ENCODE results near the gene GABRE. TPM values are rescaled to one million over a fixed set of nuclear protein-coding genes. Genes with fewer than 3 reads are reported as not detected.

GABRE gene
- total RNA-seq, 1 donor from 2014 or later, result 33.8 TPM

DNA sequence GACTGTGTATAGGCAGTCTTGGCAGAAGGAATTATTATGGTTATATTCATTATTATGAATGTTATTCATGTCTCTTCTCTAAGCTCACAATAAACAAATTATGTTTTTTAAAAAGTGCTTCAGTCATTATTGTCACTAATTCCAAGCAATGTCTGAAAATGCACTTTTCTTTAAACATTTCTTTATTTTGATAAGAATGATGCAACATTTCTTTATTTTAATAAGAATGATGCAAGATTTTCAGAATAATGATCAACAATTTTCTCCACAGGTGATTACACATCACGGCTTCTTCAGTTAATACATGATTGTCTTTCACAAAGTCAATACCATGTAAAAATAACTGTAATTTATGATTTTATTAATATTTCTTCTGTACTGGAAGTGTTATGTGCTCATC, 39.1 kb downstream of the GABRE start:
- H3K4me1 ChIP-seq, result no peaks in the 10 kb centered on the region
- no peak for DNase-seq
- H3K27ac ChIP-seq, result no peak overlapping the region
- intact Hi-C loops (cut with DNase I), result no loop called here
- H3K9me3 ChIP-seq, result no peaks in the 10 kb centered on the region
- H3K27me3 ChIP-seq (ENCODE audit: low read depth), result no peaks in the 10 kb centered on the region
- no peak overlapping the region for H3K4me3 ChIP-seq
- ATAC-seq, result no peak
- H3K36me3 ChIP-seq, result no peaks in the 10 kb centered on the region
- TF ChIP-seq, protein P1, sequence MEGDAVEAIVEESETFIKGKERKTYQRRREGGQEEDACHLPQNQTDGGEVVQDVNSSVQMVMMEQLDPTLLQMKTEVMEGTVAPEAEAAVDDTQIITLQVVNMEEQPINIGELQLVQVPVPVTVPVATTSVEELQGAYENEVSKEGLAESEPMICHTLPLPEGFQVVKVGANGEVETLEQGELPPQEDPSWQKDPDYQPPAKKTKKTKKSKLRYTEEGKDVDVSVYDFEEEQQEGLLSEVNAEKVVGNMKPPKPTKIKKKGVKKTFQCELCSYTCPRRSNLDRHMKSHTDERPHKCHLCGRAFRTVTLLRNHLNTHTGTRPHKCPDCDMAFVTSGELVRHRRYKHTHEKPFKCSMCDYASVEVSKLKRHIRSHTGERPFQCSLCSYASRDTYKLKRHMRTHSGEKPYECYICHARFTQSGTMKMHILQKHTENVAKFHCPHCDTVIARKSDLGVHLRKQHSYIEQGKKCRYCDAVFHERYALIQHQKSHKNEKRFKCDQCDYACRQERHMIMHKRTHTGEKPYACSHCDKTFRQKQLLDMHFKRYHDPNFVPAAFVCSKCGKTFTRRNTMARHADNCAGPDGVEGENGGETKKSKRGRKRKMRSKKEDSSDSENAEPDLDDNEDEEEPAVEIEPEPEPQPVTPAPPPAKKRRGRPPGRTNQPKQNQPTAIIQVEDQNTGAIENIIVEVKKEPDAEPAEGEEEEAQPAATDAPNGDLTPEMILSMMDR (IDR thresholded peaks at IDR 0.05), result no peak

DNA sequence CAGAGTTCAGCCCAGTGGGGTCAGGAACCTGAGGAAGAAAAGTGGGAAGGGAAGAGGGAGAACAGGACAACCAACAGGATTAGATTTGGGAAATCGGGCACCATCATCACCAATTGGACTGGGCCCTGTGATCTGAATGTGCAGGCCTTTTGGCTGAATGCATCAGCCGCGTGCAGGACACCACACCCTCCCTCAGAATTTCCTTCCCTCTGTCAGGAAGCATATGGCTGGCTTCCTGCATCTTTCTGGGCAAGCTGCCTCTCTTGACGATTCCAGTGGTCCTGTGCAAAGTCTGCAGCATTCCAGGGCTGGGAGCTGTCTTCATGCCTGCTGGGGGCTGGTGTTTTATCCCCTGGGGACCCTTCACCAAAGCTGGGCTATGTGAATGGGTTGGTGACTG, 45.4 kb downstream of the GABRE start:
- ATAC-seq (no peak), DNase-seq (no peak)
- H3K27me3 ChIP-seq (ENCODE audit: low read depth), result no peaks in the 10 kb centered on the region
- intact Hi-C loops (cut with DNase I), result no loop called here
- no peaks in the 10 kb centered on the region for H3K36me3 ChIP-seq
- no peaks in the 10 kb centered on the region for H3K9me3 ChIP-seq
- no peaks in the 10 kb centered on the region for H3K4me1 ChIP-seq
- no peak overlapping the region for H3K4me3 ChIP-seq
- TF ChIP-seq, protein P1 (IDR thresholded peaks at IDR 0.05), result no peak
- no peak overlapping the region for H3K27ac ChIP-seq

DNA sequence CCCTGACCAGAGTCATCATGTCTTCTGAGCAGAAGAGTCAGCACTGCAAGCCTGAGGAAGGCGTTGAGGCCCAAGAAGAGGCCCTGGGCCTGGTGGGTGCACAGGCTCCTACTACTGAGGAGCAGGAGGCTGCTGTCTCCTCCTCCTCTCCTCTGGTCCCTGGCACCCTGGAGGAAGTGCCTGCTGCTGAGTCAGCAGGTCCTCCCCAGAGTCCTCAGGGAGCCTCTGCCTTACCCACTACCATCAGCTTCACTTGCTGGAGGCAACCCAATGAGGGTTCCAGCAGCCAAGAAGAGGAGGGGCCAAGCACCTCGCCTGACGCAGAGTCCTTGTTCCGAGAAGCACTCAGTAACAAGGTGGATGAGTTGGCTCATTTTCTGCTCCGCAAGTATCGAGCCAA, 50.8 kb downstream of the GABRE start:
- no peaks in the 10 kb centered on the region for H3K4me1 ChIP-seq
- DNase-seq (no peak), ATAC-seq (no peak)
- no peaks in the 10 kb centered on the region for H3K27me3 ChIP-seq (ENCODE audit: low read depth)
- no peaks in the 10 kb centered on the region for H3K36me3 ChIP-seq
- H3K27ac ChIP-seq, result no peak overlapping the region
- no peaks in the 10 kb centered on the region for H3K9me3 ChIP-seq
- TF ChIP-seq, protein P1 (IDR thresholded peaks at IDR 0.05), result no peak
- intact Hi-C loops (cut with DNase I), result no loop called here
- H3K4me3 ChIP-seq, result no peak overlapping the region

DNA sequence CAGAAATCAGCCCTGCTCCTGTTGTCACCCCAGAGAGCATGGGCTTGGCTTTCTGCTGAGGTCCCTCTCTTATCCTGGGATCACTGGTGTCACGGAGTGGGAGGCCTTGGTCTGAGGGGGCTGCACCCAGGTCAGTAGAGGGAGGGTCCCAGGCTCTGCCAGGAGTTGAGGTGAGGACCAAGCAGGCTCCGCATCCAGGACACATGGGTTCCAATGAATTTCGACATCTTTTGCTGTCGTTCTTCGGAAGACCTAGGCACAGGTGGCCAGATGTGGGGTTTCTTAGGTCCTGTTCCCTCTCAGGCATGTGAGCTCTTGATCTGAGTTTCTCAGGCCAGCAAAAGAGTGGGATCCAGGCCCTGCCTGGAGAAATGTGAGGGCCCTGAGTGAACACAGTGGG, 51.8 kb downstream of the GABRE start:
- no peak overlapping the region for H3K4me3 ChIP-seq
- DNase-seq, result no peak
- no peak overlapping the region for H3K27ac ChIP-seq
- TF ChIP-seq, protein P1 (IDR thresholded peaks at IDR 0.05), result no peak
- intact Hi-C loops (cut with DNase I), result no loop called here
- no peaks in the 10 kb centered on the region for H3K36me3 ChIP-seq
- no peaks in the 10 kb centered on the region for H3K9me3 ChIP-seq
- no peaks in the 10 kb centered on the region for H3K4me1 ChIP-seq
- ATAC-seq, result no peak
- no peaks in the 10 kb centered on the region for H3K27me3 ChIP-seq (ENCODE audit: low read depth)

DNA sequence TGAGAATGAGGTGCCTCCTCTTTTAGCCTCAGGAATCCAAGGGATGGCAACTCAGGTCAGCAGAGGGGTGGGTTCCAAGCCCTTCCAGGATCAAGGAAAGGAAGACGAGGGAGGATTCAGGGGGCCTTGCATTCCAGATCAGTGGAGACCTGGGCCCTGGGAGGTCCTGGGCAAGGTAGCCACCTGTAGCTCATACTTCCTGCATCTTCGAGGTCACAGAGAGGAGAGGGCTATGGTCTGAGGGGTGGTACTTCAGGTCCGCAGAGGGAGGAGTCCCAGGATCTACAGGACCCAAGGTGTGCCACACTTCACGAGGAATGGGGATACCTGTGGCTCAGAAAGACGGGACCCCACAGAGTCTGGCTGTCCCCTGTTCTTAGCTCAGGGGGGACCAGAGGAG, 52.6 kb downstream of the GABRE start:
- ATAC-seq, result no peak
- TF ChIP-seq, protein P1 (IDR thresholded peaks at IDR 0.05), result no peak
- no peaks in the 10 kb centered on the region for H3K4me1 ChIP-seq

DNA sequence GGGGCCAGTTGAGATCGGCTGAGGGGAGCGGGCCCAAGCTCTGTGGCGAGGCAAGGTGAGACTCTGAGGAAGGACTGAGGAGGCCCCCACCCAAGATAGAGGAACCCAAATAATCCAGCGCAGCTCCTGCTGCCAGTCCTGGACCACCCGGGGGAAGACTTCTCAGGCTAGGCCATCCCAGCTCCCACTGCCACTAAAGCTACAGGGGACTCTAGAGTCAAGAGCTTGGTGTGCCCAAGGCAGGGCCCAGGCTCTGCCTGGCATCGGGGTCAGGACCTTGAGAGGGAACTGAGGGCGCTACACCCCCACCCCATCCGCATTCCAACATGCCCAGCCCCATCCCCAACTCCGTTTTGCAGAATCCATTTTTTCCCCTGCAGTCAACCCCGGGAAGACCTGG, 53.2 kb downstream of the GABRE start:
- DNase-seq (no peak), ATAC-seq (no peak)
- no peak overlapping the region for H3K4me3 ChIP-seq
- H3K4me1 ChIP-seq, result no peaks in the 10 kb centered on the region
- TF ChIP-seq, protein P1 (IDR thresholded peaks at IDR 0.05), result no peak
- no peaks in the 10 kb centered on the region for H3K36me3 ChIP-seq
- H3K27ac ChIP-seq, result no peak overlapping the region
- no peaks in the 10 kb centered on the region for H3K9me3 ChIP-seq
- no peaks in the 10 kb centered on the region for H3K27me3 ChIP-seq (ENCODE audit: low read depth)
- intact Hi-C loops (cut with DNase I), result no loop called here

More for the DNA sequence above, 52.6 kb downstream of the GABRE start:
- no peaks in the 10 kb centered on the region for H3K27me3 ChIP-seq (ENCODE audit: low read depth)
- H3K36me3 ChIP-seq, result no peaks in the 10 kb centered on the region
- H3K9me3 ChIP-seq, result no peaks in the 10 kb centered on the region
- no peak overlapping the region for H3K4me3 ChIP-seq
- intact Hi-C loops (cut with DNase I), result no loop called here
- no peak overlapping the region for H3K27ac ChIP-seq
- DNase-seq, result no peak
